HG03066 (cell line): ENCODE results near the gene ANK2.

Experiments
- ATAC-seq: cut with Tn5 transposase; IDR thresholded peaks from one replicate; pipeline ENCODE4 v1.9.1; 2021; ENCODE audit warnings: low read depth; ENCODE audit not compliant: unreplicated experiment

The ANK2 gene

DNA sequence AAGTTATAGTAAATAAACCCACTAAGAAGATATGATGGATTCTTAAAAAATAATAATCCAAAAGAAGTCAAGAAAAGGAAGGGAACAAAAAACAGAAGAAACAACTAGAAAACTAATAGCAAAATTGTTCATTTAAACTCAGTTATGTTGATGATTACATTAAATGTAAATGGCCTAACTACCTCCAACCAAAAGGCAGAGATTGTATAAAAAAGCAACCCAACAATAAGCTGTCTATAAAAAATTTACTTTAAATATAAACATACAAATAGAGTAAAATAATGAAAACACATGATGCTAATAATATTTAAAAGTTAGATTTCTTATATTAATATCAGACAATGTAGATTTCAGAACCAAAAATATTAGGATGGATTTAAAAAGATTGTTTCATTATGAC, 371.5 kb downstream of the ANK2 start:
- no peak for ATAC-seq

DNA sequence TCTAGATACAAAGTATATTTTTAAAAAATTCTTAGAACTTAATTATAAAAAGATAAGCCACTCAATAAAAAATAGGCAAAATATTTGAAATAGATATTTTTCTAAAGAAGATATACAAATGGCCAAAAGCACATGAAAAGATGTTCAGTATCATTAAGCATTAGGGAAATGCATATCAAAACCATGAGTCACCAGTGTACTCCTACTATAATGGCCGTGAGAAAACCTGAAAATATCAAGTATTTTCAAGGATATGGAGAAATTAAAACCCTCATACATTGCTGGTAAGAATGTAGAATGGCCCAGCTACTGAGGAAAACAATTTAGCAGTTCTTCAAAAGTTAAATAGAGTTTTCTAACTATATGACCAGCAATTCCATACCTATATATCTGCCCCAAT, 374.2 kb downstream of the ANK2 start:
- ATAC-seq, result no peak

DNA sequence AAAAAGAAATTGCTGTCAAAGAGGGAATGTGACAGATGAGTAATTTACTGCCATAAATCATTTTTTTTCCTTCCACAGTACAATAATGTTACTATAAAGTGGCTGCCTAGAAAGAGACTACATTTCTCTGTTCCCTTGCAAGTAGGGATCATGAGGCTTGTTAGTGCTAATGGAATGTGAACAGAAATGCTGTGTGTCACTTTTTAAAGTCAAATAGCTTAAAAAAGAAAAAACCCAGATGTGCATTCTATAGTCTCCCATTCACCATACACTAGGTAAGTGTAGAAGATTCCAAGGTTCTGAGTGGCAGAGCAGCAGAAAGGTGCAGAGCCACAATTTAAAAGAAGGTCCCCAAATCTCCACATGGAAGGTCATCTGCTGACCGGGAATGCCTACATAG, 383.7 kb downstream of the ANK2 start:
- no peak for ATAC-seq
